Activated T-cell treated with anti-CD3 and anti-CD28 coated beads for 24 hours (primary cell): ENCODE measurements around the gene DYNC1LI1.
"Not testable (repeated sequence)": the region's sequence is repeated elsewhere in the genome, so short reads cannot be mapped to it uniquely, and the experiment has no call there.

ENCODE experiments used
- DNase-seq: peaks from one replicate; pipeline ENCODE4 v3.0.0-alpha.2; 2020; ENCODE audit warnings: low read depth

Gene DYNC1LI1

DNA sequence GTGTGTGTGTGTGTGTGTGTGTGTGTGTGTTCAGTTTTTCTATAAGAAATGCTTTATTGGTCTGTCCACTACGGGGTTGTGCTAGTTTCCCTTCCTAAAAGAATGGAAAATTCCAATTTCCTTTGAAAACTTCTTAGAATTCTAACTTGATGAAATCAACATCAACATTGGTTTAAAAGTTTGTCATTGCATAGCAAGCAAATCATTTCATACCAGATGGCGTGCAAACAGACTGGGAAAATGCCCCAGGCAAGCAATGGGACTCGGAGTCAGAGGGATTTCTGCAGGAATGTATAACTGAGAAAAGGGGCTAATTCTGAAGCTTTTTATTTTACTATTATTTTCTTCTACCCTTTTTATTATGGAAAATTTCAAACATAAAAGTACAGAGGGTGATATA is 13.1 kb upstream of the DYNC1LI1 start:
- DNase-seq = no peak

DNA sequence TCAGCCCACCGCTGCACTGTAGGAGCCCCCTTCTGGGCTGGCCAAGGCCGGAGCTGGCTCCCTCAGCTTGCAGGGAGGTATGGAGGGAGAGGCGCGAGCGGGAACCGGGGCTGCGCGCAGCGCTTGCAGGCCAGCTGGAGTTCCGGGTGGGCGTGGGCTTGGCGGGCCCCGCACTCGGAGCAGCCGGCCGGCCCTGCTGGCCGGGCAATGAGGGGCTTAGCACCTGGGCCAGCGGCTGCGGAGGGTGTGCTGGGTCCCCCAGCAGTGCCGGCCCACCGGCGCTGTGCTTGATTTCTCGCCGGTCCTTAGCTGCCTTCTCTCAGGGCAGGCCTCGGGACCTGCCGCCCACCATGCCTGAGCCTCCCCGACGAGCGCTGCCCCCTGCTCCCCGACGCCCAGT is 8.0 kb upstream of the DYNC1LI1 start:
- DNase-seq = not testable (repeated sequence)

DNA sequence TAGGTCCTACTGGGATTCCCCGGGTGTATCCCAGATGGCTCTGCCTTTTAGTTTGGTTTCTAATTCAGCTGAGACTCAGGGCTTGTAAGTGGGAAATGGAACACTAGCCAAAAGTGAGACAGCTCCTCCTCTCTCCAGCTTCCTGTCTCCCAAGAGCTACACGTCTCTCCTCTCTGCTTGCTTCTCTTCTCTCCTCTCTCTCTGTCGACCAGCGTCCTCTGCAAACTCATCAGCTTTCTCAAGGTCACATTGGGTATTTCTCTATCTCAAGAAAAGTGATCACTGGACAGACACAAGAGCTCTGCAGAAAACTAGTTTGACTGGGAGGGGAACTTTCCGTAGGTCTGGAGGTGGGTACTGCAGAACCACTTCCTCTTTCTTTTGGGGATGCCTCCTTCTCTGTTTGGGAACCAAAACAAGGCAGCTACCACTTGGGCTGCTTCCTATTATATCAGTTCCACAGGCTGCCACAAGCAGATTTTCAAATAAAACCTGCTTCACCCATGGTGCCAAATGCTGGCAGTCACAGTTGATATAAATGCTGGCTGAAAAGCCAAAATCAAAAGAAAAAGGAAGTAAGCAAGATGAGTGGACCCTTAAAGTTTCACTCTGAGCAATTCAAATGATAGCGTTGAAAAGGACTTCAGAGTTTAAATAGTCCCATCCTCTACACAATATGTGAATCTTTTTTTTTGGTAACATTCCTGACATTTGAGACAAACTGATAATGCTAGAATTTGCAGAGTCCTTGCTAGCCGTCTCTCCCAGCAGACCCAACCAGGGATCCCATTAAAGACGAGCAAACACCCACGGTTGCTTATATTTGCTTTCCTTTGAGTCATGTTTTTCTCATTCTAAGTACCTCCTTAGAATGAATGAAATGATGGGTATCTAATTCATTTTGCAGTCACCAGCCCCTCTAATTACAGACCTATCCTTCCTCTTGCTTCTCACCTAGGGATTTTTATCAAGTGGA is 7.2 kb upstream of the DYNC1LI1 start:
- DNase-seq = no peak

DNA sequence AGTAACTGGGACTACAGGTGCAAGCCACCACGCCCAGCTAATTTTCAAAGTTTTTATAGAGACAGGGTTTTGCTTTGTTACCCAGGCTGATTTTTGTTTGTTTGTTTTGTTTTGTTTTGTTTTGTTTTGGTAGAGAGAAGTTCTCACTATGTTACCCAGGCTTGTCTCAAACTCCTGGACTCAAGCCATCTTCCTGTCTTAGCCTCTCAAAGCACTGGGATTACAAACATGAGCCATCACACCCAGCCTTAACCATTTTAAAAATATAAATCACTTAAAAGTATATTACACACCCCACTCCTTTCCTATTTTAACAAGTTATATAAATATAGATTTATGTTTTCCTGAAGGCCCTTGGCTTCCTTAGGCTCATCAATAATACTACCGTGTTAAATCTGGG is 6.5 kb upstream of the DYNC1LI1 start:
- DNase-seq = no peak

DNA sequence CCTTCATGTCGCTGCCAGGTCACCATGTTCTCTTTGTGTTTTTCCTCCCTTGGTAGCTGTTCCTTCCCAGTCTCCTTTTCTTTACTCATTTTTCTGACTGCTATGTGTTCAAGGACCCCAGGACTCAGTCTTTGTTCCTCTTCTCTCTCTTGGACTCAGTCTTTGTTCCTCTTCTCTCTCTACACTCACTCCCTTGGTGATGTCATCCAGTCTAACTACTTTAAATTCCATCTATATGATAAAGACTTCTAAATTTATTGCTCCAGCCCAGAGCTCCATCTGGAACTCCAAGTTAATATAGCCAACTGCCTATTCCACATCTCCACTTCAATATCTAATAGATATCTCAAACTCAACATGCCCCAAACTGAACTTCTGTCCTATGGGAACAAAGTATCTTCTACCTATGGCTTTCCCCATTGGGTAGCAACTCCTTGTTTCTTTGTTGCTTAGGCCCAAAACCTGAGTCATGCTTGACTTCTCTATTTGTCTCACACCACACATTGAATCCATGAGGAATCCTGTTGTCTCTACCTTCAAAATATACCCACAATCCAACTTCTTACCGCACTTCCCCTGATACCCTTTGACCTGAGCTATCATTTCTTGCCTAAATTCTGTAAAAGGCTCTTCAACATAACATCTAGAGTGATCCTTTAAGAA is 4.9 kb upstream of the DYNC1LI1 start:
- DNase-seq = no peak

DNA sequence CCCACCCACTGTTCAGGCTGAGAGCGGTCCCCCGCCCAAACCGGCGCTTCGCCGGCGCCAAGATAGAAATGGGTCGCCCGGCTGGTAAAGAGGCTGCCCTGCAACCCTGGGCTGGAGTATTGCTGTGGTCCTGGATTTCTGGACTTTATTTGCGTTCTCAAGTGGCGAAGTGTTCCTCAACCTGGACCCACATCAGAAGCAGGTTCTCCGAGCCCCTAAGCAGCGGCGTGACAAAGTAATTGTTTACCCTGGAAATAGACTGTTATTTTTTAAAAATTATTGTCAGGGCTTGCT is 481 bp upstream of the DYNC1LI1 start:
- no peak for DNase-seq

DNA sequence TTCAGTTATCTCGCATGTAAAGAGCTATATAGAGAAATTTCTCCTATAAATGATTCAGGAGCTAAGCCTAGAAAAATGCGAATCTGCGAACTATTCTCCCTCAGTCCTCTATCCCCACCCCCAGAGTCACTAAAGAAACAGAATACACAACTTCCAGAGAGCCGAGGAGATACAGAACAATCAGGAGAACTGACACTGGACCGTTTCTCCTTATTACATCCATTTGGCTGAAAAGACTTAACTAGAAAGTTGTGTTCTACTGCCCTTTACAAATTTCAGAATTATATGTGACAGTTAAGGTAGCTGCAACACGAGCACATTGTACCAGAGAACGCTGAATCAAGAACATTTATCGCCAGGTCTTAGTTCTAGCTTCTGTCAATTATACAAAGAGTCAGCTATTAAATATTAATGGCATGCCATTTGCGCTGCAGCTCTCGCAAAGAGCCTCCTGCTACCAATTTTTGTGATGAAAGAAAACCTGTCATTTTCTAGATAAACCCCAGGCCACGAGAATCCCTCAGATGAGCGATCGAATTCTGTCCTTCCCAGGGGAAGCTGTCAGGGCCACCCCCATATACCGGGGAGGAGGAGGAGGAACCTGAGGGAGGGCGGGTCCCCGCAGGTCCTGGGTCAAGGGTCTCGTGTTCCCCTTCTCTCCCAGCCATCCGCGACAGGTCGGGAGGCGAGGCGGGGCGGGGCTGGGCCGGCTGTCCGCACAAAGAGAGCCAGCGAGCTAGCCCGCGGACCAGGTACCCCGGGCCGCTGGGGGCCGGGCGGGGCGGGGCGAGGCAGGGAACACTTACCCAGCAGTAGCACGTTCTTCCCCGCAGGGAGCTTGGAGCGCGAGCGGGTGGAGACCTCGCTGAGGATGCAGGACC is 878 bp downstream of the DYNC1LI1 start:
- peak; percentile 18 for DNase-seq

DNA sequence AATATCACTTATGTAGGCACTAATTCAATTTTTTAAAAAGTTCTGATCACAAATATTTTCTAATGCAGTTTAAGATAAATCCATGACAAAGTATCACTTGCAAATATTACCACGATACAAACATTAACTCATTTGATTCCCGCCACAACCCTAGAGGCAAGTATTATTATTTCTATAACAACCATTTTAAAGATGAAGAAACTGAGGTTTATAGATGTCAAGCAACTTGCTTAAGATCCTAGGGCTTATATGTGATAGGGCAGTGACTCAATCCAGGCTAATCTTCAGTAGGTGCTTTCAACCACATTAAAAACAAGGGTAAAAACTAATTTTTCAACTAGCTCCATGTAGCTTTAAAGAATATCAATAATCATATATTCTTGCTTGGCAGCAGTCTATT is 1.7 kb downstream of the DYNC1LI1 start:
- DNase-seq = no peak

DNA sequence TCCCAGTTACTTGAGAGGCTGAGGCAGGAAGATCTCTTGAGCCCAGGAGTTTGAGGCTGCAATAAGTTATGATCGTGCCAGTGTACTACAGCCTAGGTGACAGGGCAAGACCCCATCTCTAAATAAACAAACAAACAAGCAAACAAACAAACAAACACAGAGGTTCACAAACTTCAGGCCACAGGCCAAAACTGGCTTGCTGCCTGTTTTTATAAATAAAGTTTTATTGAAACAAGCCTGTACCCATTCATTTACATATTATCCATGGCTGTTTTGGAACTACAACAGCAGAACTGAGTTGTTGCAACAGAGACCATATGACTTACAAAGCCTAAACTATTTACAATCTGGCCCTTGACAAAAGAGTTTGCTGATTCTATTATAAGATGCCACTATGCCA is 6.5 kb downstream of the DYNC1LI1 start:
- DNase-seq = no peak

DNA sequence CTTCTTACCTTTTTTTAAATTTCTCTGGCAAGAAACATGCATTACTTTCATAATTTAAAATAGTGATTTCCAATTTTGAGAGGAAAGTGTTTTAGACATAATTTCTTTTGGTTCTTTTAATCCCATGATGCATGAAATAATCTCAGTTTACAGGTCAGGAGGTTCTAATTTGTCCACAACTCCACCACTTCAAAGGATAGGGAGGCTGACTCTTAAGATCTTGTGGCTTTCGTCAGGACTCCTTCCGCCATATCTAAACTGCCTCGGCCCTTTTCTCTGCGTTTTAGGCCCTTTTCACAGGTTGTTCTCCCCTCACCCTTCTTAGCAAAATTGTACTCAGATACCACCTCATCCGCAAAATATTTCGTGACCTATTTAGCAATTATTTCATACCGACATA is 8.0 kb downstream of the DYNC1LI1 start:
- no peak for DNase-seq

DNA sequence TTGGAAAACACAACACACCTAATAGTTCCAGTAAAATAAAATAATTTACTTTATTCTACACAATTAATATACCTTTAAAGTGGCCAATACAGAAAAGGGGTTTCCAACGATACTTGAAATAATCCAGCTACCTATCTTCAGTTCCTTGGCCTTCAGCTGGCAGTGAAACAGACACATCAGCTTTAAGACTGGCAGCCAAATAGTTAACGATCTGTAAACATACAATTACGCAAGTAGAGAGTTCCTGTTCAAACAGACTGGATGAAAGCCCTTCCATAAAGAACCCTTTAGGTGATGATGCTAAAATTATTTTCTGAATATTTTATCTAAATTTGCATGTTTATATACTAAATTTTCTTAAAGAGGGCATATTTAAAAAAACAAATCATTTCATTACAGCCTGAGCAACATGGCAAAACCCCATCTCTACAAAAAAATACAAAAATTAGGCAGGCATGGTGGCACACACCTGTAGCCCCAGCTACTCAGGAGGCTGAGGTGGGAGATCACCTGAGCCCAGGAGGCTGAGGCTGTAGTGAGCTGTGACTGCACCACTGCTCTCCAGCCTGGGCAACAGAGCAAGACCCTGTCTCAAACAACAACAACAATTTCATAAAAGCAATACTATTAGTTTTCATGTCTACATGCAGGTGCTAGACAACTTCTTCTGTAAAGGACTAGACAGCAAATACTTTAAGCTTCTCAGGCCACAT is 12.9 kb downstream of the DYNC1LI1 start:
- no peak for DNase-seq

DNA sequence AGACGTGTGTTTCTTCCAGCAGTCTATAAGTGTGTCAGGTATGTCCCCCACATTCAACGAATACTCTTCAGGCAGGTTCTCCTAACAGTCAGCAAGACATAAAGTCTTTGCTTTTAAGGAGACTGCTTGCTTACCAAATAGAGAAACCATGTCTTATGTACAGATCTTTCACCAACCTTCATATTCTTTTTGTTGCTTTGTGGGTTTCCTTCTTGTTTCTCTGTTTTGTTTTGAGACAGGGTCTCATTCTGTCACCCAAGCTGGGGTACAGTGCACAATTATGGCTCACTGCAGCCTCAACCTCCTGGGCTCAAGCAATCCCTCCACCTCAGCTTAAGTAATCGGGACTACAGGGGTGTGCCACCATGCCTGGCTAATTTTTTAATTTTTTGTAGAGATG is 14.3 kb downstream of the DYNC1LI1 start:
- no peak for DNase-seq

DNA sequence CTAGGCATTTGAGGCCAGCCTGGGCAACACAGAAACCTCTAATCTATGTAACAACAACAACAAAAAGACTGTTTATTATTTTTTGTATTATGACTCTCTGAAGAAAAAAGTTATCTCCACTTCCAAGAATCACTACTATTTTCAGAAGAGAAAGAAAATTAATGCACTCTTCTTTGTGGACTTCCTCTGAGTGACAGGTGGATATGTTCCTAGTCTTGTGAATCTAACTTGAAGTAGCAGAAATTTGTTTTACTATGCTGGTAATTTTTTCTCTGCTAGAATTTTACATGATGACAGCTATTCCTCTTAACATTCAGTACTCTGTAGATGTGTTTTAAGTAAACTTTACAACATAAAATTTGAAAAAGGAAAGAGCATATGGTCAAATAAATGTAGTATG is 16.7 kb downstream of the DYNC1LI1 start:
- DNase-seq = no peak

DNA sequence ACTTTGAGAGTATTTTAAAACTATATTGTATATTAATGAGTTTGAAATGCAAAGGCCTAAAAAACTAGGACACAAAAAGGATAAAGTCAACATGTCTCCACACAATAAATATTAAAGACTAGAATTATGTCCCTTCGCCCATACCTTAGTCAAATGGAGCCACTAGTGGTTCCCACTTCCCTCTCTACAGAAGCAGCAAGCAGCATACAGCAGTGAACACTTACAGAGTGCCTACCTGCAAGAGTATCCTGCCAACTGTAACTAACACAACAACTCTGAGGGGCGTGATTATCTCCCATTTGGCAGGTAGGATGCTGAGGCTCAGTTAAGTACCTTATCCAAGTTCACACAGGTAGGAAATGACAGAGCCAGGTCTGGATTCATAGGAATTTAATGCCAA is 17.2 kb downstream of the DYNC1LI1 start:
- no peak for DNase-seq

DNA sequence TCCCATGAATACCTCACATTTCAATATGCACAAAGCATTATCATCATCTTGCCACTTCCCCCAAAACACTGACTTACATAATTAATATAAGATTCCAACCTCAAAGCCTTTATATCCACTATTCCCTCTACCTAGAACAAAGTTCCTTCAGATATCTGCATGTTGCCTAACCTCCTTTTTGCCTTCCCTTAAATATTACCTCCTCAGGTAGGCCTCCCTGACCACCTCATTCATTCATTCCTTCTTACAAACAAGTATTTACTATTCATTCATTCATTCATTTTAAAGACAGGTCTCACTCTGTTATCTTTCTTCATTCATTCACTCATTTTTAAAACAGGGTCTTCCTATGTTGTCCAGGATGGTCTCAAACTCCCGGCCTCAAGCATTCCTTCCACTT is 18.6 kb downstream of the DYNC1LI1 start:
- no peak for DNase-seq

DNA sequence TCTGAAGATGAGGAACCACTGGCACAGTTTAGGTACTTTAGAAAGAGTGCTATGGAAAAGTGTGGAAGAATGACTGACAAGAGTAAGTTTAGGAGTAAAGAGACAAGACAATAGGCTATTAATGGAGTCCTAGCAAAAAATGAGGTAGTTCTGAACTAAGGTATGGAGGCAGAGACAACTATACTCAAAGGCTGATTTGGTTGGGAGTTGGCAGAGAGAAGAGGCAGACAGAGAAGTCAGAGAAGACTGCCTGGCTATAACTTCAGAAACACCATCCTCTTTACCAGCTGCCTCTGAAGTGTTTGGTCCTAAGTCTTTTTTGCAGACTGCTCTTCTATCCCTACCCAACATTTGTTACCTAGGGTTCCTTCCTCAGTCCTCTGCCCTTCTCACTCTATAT is 19.2 kb downstream of the DYNC1LI1 start:
- no peak for DNase-seq

DNA sequence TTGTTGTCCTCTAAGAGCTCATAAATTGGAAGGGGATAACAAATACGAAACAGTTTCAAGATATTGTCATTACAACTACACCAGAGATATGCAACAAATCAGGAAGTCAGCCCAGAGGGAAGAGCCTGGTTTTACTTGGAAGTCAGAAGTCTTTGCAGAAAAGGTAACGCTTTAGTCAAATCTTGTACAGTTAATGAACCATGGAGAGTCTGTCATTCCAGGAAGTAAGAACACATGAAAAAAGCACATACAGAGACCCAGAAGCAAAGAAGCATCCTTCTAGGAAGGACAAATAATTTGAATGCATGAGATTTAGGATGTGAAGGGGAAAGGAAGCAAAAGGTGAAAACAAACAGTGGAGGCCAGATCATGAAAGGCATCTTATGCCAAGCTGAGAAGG is 19.6 kb downstream of the DYNC1LI1 start:
- DNase-seq = no peak

DNA sequence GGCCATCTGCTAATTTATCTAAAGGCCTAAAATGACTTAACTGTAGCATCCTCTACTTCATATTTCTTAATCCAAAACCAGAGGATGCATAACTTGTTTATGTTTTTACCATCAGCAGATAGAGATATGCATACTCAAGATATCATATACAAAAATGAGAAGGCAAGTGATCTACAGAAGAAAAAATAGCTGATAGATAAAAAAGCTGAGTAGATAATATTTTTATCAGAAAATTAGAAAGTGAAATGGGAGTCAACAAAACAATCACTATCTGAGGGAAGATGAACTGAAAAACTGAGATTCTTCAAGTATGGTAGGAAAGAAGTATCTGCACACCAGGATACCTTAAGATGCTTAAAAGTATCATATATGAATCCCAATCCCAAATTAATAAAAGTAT is 25.4 kb downstream of the DYNC1LI1 start:
- no peak for DNase-seq

DNA sequence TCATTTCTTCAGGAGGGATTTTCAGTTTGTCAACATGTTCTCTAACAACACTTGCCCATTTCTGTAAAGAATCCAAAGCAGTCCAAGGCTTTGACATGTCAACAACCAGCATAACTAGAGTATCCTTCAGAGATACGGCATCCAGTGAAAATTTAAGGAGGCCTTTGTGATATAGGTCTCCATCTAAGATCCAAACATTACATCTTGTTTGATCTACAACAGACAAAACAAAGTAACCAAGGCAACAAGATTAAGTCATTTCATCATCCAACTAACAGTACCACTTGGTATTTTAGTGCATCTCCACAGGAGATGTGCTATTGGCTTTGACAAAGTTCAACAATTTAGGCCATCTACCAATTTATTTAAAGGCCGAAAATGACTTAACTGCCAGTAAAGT is 25.8 kb downstream of the DYNC1LI1 start:
- DNase-seq = no peak

DNA sequence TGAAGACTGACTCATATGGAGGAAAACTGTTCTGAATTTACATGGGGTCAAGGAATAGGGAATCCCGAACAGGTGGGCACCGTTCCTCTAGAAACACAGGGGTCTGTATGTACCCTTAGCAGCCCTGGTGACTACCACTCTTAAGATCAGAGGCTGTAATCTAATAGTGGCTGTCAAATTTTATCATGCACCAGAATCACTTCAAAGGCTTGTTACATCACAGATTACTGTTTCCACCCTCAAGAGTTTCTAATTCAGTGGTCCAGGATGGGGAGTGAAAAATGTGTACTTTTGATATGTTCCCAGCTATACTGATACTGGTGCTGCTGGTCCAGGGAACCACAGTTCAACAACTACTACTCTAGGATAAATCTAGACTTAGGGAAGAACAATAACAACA is 27.9 kb downstream of the DYNC1LI1 start:
- no peak for DNase-seq

DNA sequence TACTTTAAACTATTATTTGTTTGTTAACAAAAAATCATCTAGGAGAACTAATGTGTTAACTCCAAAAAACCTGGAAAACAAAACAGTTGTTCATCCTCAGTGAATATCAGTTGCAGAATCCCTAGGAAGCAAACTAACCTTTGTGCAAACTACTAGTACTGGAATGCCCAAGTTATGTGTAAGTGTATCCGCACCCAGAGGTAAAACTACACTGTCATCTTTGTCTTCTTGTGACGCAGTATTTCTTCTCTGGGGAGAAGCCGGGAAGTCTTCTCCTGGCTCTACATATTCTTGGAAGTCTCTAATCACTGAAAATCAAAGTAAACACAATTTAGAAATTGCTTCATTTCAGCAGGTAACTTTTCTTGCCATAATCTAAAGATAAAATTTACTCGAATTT is 29.8 kb downstream of the DYNC1LI1 start:
- DNase-seq = no peak

DNA sequence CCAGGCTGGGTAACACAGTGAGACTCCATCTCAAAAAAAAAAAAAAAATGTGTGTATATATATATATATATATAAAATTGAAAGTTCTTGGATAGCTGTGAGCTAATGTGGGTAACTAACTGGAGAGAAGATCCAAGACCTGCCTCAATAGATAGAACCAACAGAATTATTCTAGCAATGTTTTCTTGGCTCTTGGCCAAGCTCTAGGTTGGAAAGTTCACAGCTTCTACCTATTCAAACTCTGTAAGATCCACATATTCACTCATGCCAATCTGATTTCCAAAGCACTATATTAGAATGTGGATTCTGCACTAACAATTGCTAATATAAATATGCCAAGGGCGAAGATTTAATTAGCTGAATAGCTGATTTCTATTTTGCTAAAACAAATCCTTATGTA is 38.2 kb downstream of the DYNC1LI1 start:
- DNase-seq = no peak
